Trophoblast cell (in vitro differentiated cells and primary cell): ENCODE results near the gene NCR2.
"Not testable (repeated sequence)": the region's sequence is repeated elsewhere in the genome, so short reads cannot be mapped to it uniquely, and the experiment has no call there.

ENCODE experiments used
- DNase-seq, 2 donors: peaks; one replicate each; pipeline ENCODE4 v3.0.0-alpha.2; 2016
- H2AFZ ChIP-seq: 2 replicates; pipeline ENCODE4 v1.6.1; 2013; ENCODE audit warnings: low read length, moderate library complexity, mild to moderate bottlenecking; ENCODE audit not compliant: insufficient read depth, poor library complexity
- H2AK5ac ChIP-seq: 2 replicates; pipeline ENCODE4 v1.6.1; 2013; ENCODE audit warnings: mild to moderate bottlenecking, low read length
- H2BK120ac ChIP-seq: 2 replicates; pipeline ENCODE4 v1.6.1; 2013; ENCODE audit warnings: low read length, mild to moderate bottlenecking, moderate library complexity; ENCODE audit not compliant: insufficient read depth, poor library complexity
- H2BK12ac ChIP-seq: 2 replicates; pipeline ENCODE4 v1.6.1; 2013; ENCODE audit warnings: mild to moderate bottlenecking, low read length, moderate library complexity
- H2BK5ac ChIP-seq: 2 replicates; pipeline ENCODE4 v1.6.1; 2013; ENCODE audit warnings: low read length, low read depth, moderate library complexity, mild to moderate bottlenecking; ENCODE audit not compliant: poor library complexity
- H3K14ac ChIP-seq: 2 replicates; pipeline ENCODE4 v1.6.1; 2013; ENCODE audit warnings: mild to moderate bottlenecking, low read length
- H3K18ac ChIP-seq: 2 replicates; pipeline ENCODE4 v1.6.1; 2013; ENCODE audit warnings: mild to moderate bottlenecking, low read length
- H3K23ac ChIP-seq: 2 replicates; pipeline ENCODE4 v1.6.1; 2013; ENCODE audit warnings: low read length
- H3K27ac ChIP-seq: 2 replicates; pipeline ENCODE4 v1.5.1; 2013; ENCODE audit warnings: low read depth, mild to moderate bottlenecking, inconsistent platforms, low read length, moderate library complexity
- H3K27me3 ChIP-seq: 2 replicates; pipeline ENCODE4 v1.6.1; 2013; ENCODE audit warnings: inconsistent platforms, mild to moderate bottlenecking, low read length, moderate library complexity; ENCODE audit not compliant: insufficient read depth
- H3K36me3 ChIP-seq, 2 experiments: 1 replicate in 1 of 2; 2 replicates in 1 of 2; pipeline ENCODE4 v1.6.1; 2013; ENCODE audit warnings: low read length in 2 of 2, mild to moderate bottlenecking in 2 of 2, moderate library complexity in 1 of 2; ENCODE audit not compliant: insufficient read depth in 2 of 2, control insufficient read depth in 1 of 2
- H3K4ac ChIP-seq: 2 replicates; pipeline ENCODE4 v1.6.1; 2013; ENCODE audit warnings: low read depth, mild to moderate bottlenecking, low read length, moderate library complexity
- H3K4me1 ChIP-seq, 2 experiments: 1 replicate in 1 of 2; 2 replicates in 1 of 2; pipeline ENCODE4 v1.6.1; 2013; ENCODE audit warnings: low read length in 2 of 2, mild to moderate bottlenecking in 2 of 2, moderate library complexity in 1 of 2; ENCODE audit not compliant: insufficient read depth in 2 of 2, control insufficient read depth in 1 of 2
- H3K4me2 ChIP-seq: 2 replicates; pipeline ENCODE4 v1.6.1; 2013; ENCODE audit warnings: inconsistent platforms, mild to moderate bottlenecking, low read length, moderate library complexity
- H3K4me3 ChIP-seq: 2 replicates; pipeline ENCODE4 v1.5.1; 2013; ENCODE audit warnings: mild to moderate bottlenecking, low read depth, low read length, inconsistent platforms
- H3K79me1 ChIP-seq: one replicate; pipeline ENCODE4 v1.6.1; 2013; ENCODE audit warnings: low read length
- H3K79me2 ChIP-seq: 2 replicates; pipeline ENCODE4 v1.6.1; 2013; ENCODE audit warnings: low read length, mild to moderate bottlenecking; ENCODE audit not compliant: control insufficient read depth, insufficient read depth, poor library complexity
- H3K9ac ChIP-seq: 2 replicates; pipeline ENCODE4 v1.6.1; 2013; ENCODE audit warnings: mild to moderate bottlenecking, low read length
- H3K9me3 ChIP-seq: 2 replicates; pipeline ENCODE4 v1.6.1; 2013; ENCODE audit warnings: low read depth, mild to moderate bottlenecking, control low read depth, inconsistent platforms, low read length; ENCODE audit not compliant: insufficient read depth
- H4K12ac ChIP-seq: 2 replicates; pipeline ENCODE4 v1.6.1; 2013; ENCODE audit warnings: low read depth, mild to moderate bottlenecking, low read length, moderate library complexity
- H4K8ac ChIP-seq: 2 replicates; pipeline ENCODE4 v1.6.1; 2013; ENCODE audit warnings: low read depth, mild to moderate bottlenecking, low read length, moderate library complexity
- H4K91ac ChIP-seq: one replicate; pipeline ENCODE4 v1.6.1; 2013; ENCODE audit warnings: low read depth, mild to moderate bottlenecking, low read length, moderate library complexity
- WGBS: extraction: QIAGEN DNeasy Blood & Tissue Kit; methylation state at CpG from one replicate; pipeline ENCODE4 v1.1.7; 2013; ENCODE audit warnings: missing lambda C conversion rate; ENCODE audit not compliant: insufficient read length, insufficient coverage; ENCODE audit errors: extremely low coverage; 5-methylcytosine and 5-hydroxymethylcytosine counted together

NCR2 gene

GRCh38 chr6:41289815-41290214, 45.6 kb upstream of the NCR2 start:
- Histone ChIP-seq H2AK5ac (no peak overlapping the region), H3K27me3 (no peaks in the 10 kb centered on the region), H3K36me3 (no peaks in the 10 kb centered on the region), H4K8ac (no peak overlapping the region), H2BK12ac (no peak overlapping the region), H3K4me3 (no peak overlapping the region), H3K27ac (no peak overlapping the region), H3K79me2 (no peaks in the 10 kb centered on the region), H3K23ac (peak overlapping the region; percentile 25), H2BK120ac (no peak overlapping the region), H3K79me1 (peaks cover 5% of the 10 kb centered on the region), H2BK5ac (no peak overlapping the region), H3K14ac (no peak overlapping the region), H3K9me3 (no peaks in the 10 kb centered on the region), H2AFZ (no peak overlapping the region), H3K4me1 (peaks cover 0 to 11% of the 10 kb centered on the region in 2 experiments), H3K4ac (no peak overlapping the region), H3K4me2 (no peak overlapping the region), H3K9ac (no peak overlapping the region), H4K91ac (no peak overlapping the region), H4K12ac (no peak overlapping the region), H3K18ac (no peak overlapping the region)
- no peak for DNase-seq
- no CpG with 5 or more reads among the region's 4 CpGs for WGBS

GRCh38 chr6:41291717-41292116, 43.7 kb upstream of the NCR2 start:
- no peaks in the 10 kb centered on the region for H3K27me3 ChIP-seq
- no peak overlapping the region for H4K12ac ChIP-seq
- no peak overlapping the region for H4K8ac ChIP-seq
- H2AFZ ChIP-seq: no peak overlapping the region
- no peak overlapping the region for H2AK5ac ChIP-seq
- no peak overlapping the region for H2BK5ac ChIP-seq
- no peak overlapping the region for H3K4me2 ChIP-seq
- peaks cover 3% of the 10 kb centered on the region for H3K79me1 ChIP-seq
- H3K9me3 ChIP-seq: no peaks in the 10 kb centered on the region
- no peak overlapping the region for H3K14ac ChIP-seq
- no peak overlapping the region for H3K4me3 ChIP-seq
- H3K4me1 ChIP-seq: peaks cover 0 to 5% of the 10 kb centered on the region in 2 experiments
- DNase-seq: no peak
- no peak overlapping the region for H2BK120ac ChIP-seq
- no peak overlapping the region for H3K27ac ChIP-seq
- H3K23ac ChIP-seq: no peak overlapping the region
- H3K4ac ChIP-seq: no peak overlapping the region
- H3K18ac ChIP-seq: no peak overlapping the region
- H4K91ac ChIP-seq: no peak overlapping the region
- H3K36me3 ChIP-seq: no peaks in the 10 kb centered on the region
- no peaks in the 10 kb centered on the region for H3K79me2 ChIP-seq
- no peak overlapping the region for H3K9ac ChIP-seq
- no CpG with 5 or more reads among the region's 1 CpG for WGBS
- H2BK12ac ChIP-seq: no peak overlapping the region

- Histone ChIP-seq H3K18ac (no peak overlapping the region), H2BK120ac (no peak overlapping the region), H2AFZ (no peak overlapping the region), H3K9me3 (peaks cover 2% of the 10 kb centered on the region), H2BK5ac (no peak overlapping the region), H3K27ac (no peak overlapping the region), H3K79me2 (no peaks in the 10 kb centered on the region), H3K4me2 (no peak overlapping the region), H4K12ac (no peak overlapping the region), H3K79me1 (no peaks in the 10 kb centered on the region), H3K4ac (no peak overlapping the region), H3K14ac (no peak overlapping the region), H3K27me3 (no peaks in the 10 kb centered on the region), H2AK5ac (no peak overlapping the region), H2BK12ac (no peak overlapping the region), H4K8ac (no peak overlapping the region), H3K23ac (no peak overlapping the region), H3K4me3 (no peak overlapping the region), H3K4me1 (peaks cover 0 to 2% of the 10 kb centered on the region in 2 experiments), H4K91ac (no peak overlapping the region), H3K9ac (no peak overlapping the region), H3K36me3 (no peaks in the 10 kb centered on the region)
- no CpG with 5 or more reads among the region's 3 CpGs for WGBS
- DNase-seq: no peak
Observed at GRCh38 chr6:41294214-41294872, 41.1 kb upstream of the NCR2 start.

- H3K9me3 ChIP-seq, H3K79me1 ChIP-seq, H3K4ac ChIP-seq, H3K23ac ChIP-seq, H2BK5ac ChIP-seq, H3K14ac ChIP-seq, H2BK120ac ChIP-seq, H3K4me2 ChIP-seq, H3K4me1 ChIP-seq, H3K18ac ChIP-seq, H4K91ac ChIP-seq, H3K27me3 ChIP-seq, H3K9ac ChIP-seq, H3K36me3 ChIP-seq, H3K79me2 ChIP-seq, H4K8ac ChIP-seq, H4K12ac ChIP-seq, H3K4me3 ChIP-seq, H2BK12ac ChIP-seq, H2AFZ ChIP-seq, H2AK5ac ChIP-seq: not testable (repeated sequence)
- WGBS: no CpG with 5 or more reads among the region's 5 CpGs
- DNase-seq: peak; percentile 45 to 69
- peak overlapping the region; percentile 34 for H3K27ac ChIP-seq
Observed at GRCh38 chr6:41297248-41297647, 38.2 kb upstream of the NCR2 start.
